ENCODE measurements around the gene ARSB. TPM values are rescaled to one million over a fixed set of nuclear protein-coding genes. Genes with fewer than 3 reads are reported as not detected.

ARSB gene
- total RNA-seq, 1 donor from 2014 or later, result 14.3 TPM

- Histone ChIP-seq H3K9me3 (replicated peaks) (peaks cover 4% of the 10 kb centered on the region), H3K36me3 (no peaks in the 10 kb centered on the region), H3K27ac (replicated peaks) (no peak overlapping the region), H3K27me3 (ENCODE audit: low read depth) (no peaks in the 10 kb centered on the region), H3K4me1 (peaks cover 29% of the 10 kb centered on the region), H3K4me3 (no peak overlapping the region)
- TF ChIP-seq CTCF (IDR thresholded peaks at IDR 0.05; ENCODE audit: borderline replicate concordance), result no peak
- DNase-seq, result no peak
- intact Hi-C loops (cut with micrococcal nuclease), result no loop called here
Observed at GRCh38 chr5:78811121-78811817, 173.8 kb downstream of the ARSB start.

- H3K4me3 ChIP-seq, result no peak overlapping the region
- intact Hi-C loops (cut with micrococcal nuclease), result no loop called here
- H3K27ac ChIP-seq (replicated peaks), result no peak overlapping the region
- H3K9me3 ChIP-seq (replicated peaks), result peaks cover 4% of the 10 kb centered on the region
- no peaks in the 10 kb centered on the region for H3K27me3 ChIP-seq (ENCODE audit: low read depth)
- no peaks in the 10 kb centered on the region for H3K36me3 ChIP-seq
- H3K4me1 ChIP-seq, result peaks cover 29% of the 10 kb centered on the region
- DNase-seq, result no peak
- no peak for TF ChIP-seq CTCF (IDR thresholded peaks at IDR 0.05; ENCODE audit: borderline replicate concordance)
Observed at GRCh38 chr5:78810098-78810920, 174.8 kb downstream of the ARSB start.

GRCh38 chr5:78809444-78809843, 175.7 kb downstream of the ARSB start:
- TF ChIP-seq CTCF (IDR thresholded peaks at IDR 0.05; ENCODE audit: borderline replicate concordance), result no peak
- Histone ChIP-seq H3K4me1 (peaks cover 29% of the 10 kb centered on the region), H3K9me3 (replicated peaks) (peaks cover 1% of the 10 kb centered on the region), H3K27ac (replicated peaks) (peak overlapping the region; percentile 59), H3K36me3 (no peaks in the 10 kb centered on the region), H3K4me3 (no peak overlapping the region), H3K27me3 (ENCODE audit: low read depth) (no peaks in the 10 kb centered on the region)
- no peak for DNase-seq
- intact Hi-C loops (cut with micrococcal nuclease), result no loop called here

- TF ChIP-seq CTCF (IDR thresholded peaks at IDR 0.05; ENCODE audit: borderline replicate concordance), result no peak
- H3K27ac ChIP-seq (replicated peaks), result peak overlapping the region; percentile 59
- intact Hi-C loops (cut with micrococcal nuclease), result no loop called here
Observed at GRCh38 chr5:78808818-78809217, 176.3 kb downstream of the ARSB start.

GRCh38 chr5:78808380-78808779, 176.7 kb downstream of the ARSB start:
- Histone ChIP-seq H3K4me3 (no peak overlapping the region), H3K27ac (replicated peaks) (peak overlapping the region; percentile 67), H3K36me3 (no peaks in the 10 kb centered on the region), H3K9me3 (replicated peaks) (no peaks in the 10 kb centered on the region), H3K4me1 (peaks cover 34% of the 10 kb centered on the region), H3K27me3 (ENCODE audit: low read depth) (no peaks in the 10 kb centered on the region)
- DNase-seq, result peak; percentile 32
- intact Hi-C loops (cut with micrococcal nuclease), result no loop called here
- TF ChIP-seq CTCF (IDR thresholded peaks at IDR 0.05; ENCODE audit: borderline replicate concordance), result no peak

More at GRCh38 chr5:78808818-78809217, 176.3 kb downstream of the ARSB start:
- Histone ChIP-seq H3K9me3 (replicated peaks) (no peaks in the 10 kb centered on the region), H3K4me1 (peaks cover 32% of the 10 kb centered on the region), H3K36me3 (no peaks in the 10 kb centered on the region), H3K27me3 (ENCODE audit: low read depth) (no peaks in the 10 kb centered on the region), H3K4me3 (no peak overlapping the region)
- DNase-seq, result no peak

Data from left ventricle myocardium inferior (tissue), 1 donor.